ENCODE measurements around the gene PALLD.
A peak's percentile ranks its signal among the peaks of the same experiment; 100 is the strongest.

The PALLD gene

GRCh38 chr4:168528131-168528949 is 31.5 kb downstream of the PALLD start:
- DNase-seq, result no peak

GRCh38 chr4:168529257-168529656 is 32.4 kb downstream of the PALLD start:
- no peak for DNase-seq

GRCh38 chr4:168531305-168531704 is 34.5 kb downstream of the PALLD start:
- no peak for DNase-seq

GRCh38 chr4:168534535-168534934 is 37.7 kb downstream of the PALLD start:
- DNase-seq, result no peak

GRCh38 chr4:168535689-168536088 is 38.8 kb downstream of the PALLD start:
- no peak for DNase-seq

- DNase-seq, result no peak
These were observed 39.6 kb downstream of the PALLD start for GRCh38 chr4:168536448-168536847.

GRCh38 chr4:168537086-168537485 is 40.2 kb downstream of the PALLD start:
- no peak for DNase-seq

GRCh38 chr4:168537571-168537970 is 40.7 kb downstream of the PALLD start:
- DNase-seq, result no peak

GRCh38 chr4:168538632-168539031 is 41.8 kb downstream of the PALLD start:
- DNase-seq, result no peak

- DNase-seq, result no peak
These were observed 43.2 kb downstream of the PALLD start for GRCh38 chr4:168540086-168540485.

GRCh38 chr4:168540503-168541265 is 43.8 kb downstream of the PALLD start:
- no peak for DNase-seq

- no peak for DNase-seq
These were observed 44.6 kb downstream of the PALLD start for GRCh38 chr4:168541266-168541953.

- no peak for DNase-seq
These were observed 52.3 kb downstream of the PALLD start for GRCh38 chr4:168549143-168549542.

GRCh38 chr4:168550064-168550766 is 53.4 kb downstream of the PALLD start:
- DNase-seq, result no peak

GRCh38 chr4:168551211-168551610 is 54.4 kb downstream of the PALLD start:
- no peak for DNase-seq

- peak; percentile 24 for DNase-seq
These were observed 55.3 kb downstream of the PALLD start for GRCh38 chr4:168551945-168552695.

GRCh38 chr4:168553714-168554370 is 57.0 kb downstream of the PALLD start:
- no peak for DNase-seq

GRCh38 chr4:168555437-168555836 is 58.6 kb downstream of the PALLD start:
- DNase-seq, result no peak

GRCh38 chr4:168557658-168558057 is 60.8 kb downstream of the PALLD start:
- no peak for DNase-seq

- no peak for DNase-seq
These were observed 61.7 kb downstream of the PALLD start for GRCh38 chr4:168558599-168558998.
